BE2C (cell line): ENCODE results near the gene NOTCH2.

Source experiments
- DNase-seq: peaks from one replicate; pipeline ENCODE4 v3.0.0-alpha.2; 2020
- H3K27me3 ChIP-seq: fragments of 250-450 bp; sonication (Bioruptor Pico); 2 replicates; pipeline ENCODE4 v1.5.1; 2020; ENCODE audit warnings: mild to moderate bottlenecking
- H3K36me3 ChIP-seq: fragments of 250-450 bp; sonication (Bioruptor Pico); 2 replicates; pipeline ENCODE4 v1.5.1; 2020; ENCODE audit warnings: mild to moderate bottlenecking
- H3K4me1 ChIP-seq: fragments of 250-450 bp; sonication (Bioruptor Pico); 2 replicates; pipeline ENCODE4 v1.5.1; 2020
- H3K4me3 ChIP-seq: 2 replicates; pipeline ENCODE4 v1.5.1; 2011; ENCODE audit warnings: low read depth, low read length
- H3K9me3 ChIP-seq: fragments of 250-450 bp; sonication (Bioruptor Pico); 2 replicates; pipeline ENCODE4 v1.5.1; 2020
- CTCF ChIP-seq: IDR thresholded peaks from 2 replicates; pipeline ENCODE4 v1.5.1; 2012; ENCODE audit warnings: mild to moderate bottlenecking, low read depth, low read length

The NOTCH2 gene

DNA sequence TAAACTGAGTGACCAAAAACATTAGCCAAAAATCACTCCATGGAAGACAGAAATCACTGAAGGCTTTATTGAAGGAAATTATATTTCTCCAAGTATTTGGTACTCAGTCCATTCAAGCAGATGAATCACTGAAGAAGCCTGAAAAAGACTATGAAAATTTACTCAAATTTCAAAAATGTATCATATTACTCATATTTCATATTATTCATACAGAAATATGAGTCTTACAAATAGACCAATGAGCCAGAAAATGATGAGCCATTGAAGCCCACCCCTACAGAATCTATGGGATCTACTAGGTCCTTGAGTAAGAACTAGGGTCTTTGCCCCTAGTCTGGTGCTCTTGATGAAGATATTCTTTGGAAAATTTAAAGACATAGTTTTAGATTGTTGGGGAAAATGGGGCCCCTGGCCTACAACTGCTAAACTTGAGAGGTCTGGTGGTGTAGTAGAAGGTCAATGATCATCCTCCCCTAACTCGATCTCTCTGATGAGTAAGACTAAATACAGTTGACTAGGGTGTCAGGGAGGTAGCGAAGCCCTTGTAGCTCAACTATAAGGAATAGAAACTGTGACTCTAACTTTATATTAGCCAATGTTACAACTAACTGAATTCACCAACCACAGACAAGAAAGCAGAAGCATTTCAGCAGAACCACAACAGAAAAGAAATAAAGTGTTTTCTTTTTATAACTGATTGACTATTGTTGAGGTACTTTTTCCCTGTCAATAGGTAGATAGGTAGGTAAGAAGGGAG is 81.0 kb downstream of the NOTCH2 start:
- DNase-seq: no peak
- Histone ChIP-seq H3K9me3 (no peaks in the 10 kb centered on the region), H3K4me1 (no peaks in the 10 kb centered on the region), H3K4me3 (no peak overlapping the region), H3K36me3 (no peaks in the 10 kb centered on the region), H3K27me3 (no peaks in the 10 kb centered on the region)
- no peak for TF ChIP-seq CTCF

- TF ChIP-seq CTCF: no peak
- no peak for DNase-seq
Observed at GRCh38 chr1:119987686-119988085, 81.8 kb downstream of the NOTCH2 start.

DNA sequence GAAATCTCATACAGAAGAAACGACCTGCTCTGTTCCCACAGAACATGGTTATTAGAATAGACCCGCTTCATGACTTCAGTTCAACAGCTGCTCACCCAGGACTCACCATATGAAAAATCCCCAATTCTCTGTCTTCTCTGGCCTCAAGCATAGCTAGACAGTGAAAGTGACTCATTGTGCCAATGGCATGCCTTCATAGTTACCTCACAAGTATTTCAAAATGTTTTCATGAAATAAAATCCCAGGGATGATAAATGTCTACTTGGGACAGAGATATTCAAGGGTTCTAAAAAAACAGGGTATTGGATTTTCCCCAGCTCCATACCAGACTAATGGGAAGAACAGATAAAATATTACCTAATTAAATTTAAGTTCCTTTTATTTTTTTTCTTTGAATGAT is 82.3 kb downstream of the NOTCH2 start:
- TF ChIP-seq CTCF: no peak
- Histone ChIP-seq H3K9me3 (no peaks in the 10 kb centered on the region), H3K4me1 (no peaks in the 10 kb centered on the region), H3K4me3 (no peak overlapping the region), H3K27me3 (no peaks in the 10 kb centered on the region), H3K36me3 (no peaks in the 10 kb centered on the region)
- no peak for DNase-seq

More at GRCh38 chr1:119987686-119988085, 81.8 kb downstream of the NOTCH2 start:
- Histone ChIP-seq H3K4me1 (no peaks in the 10 kb centered on the region), H3K36me3 (no peaks in the 10 kb centered on the region), H3K4me3 (no peak overlapping the region), H3K27me3 (no peaks in the 10 kb centered on the region), H3K9me3 (no peaks in the 10 kb centered on the region)

DNA sequence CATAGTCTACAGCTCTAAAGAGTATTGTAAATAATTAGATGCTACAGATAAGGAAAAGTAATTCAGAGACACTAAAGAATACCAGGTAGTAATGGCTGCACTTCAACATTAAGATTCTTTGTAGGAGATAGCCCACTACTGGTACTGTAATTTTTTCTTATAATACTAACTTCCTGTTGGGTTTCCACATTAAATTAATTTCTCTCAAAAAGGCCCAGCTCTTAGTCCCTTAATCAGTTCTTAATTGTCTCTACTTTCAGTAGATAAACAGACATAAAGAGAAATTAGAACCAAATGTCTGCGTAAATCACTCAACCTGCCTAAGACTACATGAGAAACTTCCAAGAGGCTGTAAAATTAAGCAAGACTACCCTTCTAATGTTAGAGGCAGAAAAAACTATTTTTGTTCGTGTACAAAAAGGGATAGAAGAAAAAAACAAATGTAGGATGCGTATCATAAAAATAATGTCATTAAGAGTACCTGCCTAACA is 83.4 kb downstream of the NOTCH2 start:
- no peak for DNase-seq
- H3K9me3 ChIP-seq: no peaks in the 10 kb centered on the region
- TF ChIP-seq CTCF: no peak
- no peaks in the 10 kb centered on the region for H3K4me1 ChIP-seq
- no peak overlapping the region for H3K4me3 ChIP-seq
- no peaks in the 10 kb centered on the region for H3K36me3 ChIP-seq
- H3K27me3 ChIP-seq: no peaks in the 10 kb centered on the region

GRCh38 chr1:119984771-119985170 is 84.7 kb downstream of the NOTCH2 start:
- Histone ChIP-seq H3K9me3 (no peaks in the 10 kb centered on the region), H3K27me3 (no peaks in the 10 kb centered on the region), H3K4me3 (no peak overlapping the region), H3K36me3 (no peaks in the 10 kb centered on the region), H3K4me1 (no peaks in the 10 kb centered on the region)
- DNase-seq: no peak
- no peak for TF ChIP-seq CTCF
